Neural crest cell (in vitro differentiated cells): ENCODE results near the gene PTPRR. TPM values are rescaled to one million over a fixed set of nuclear protein-coding genes. Genes with fewer than 3 reads are reported as not detected.

Experiments used
- DNase-seq: peaks from one replicate; pipeline ENCODE4 v3.0.0; 2021; ENCODE audit warnings: low read depth, mixed read lengths, low spot score
- H3K27ac Mint-ChIP-seq: one replicate; pipeline ENCODE4 v1.8.0; 2021; ENCODE audit warnings: mild to moderate bottlenecking, mixed read lengths; ENCODE audit not compliant: unreplicated experiment
- H3K27me3 Mint-ChIP-seq: 2 replicates; pipeline ENCODE4 v1.8.0; 2021; ENCODE audit warnings: low read depth, mild to moderate bottlenecking, mixed read lengths
- H3K36me3 Mint-ChIP-seq: 2 replicates; pipeline ENCODE4 v1.8.0; 2021; ENCODE audit warnings: low read depth, mild to moderate bottlenecking, mixed read lengths
- H3K4me1 Mint-ChIP-seq: 2 replicates; pipeline ENCODE4 v1.8.0; 2021; ENCODE audit warnings: mixed read lengths
- H3K4me3 Mint-ChIP-seq: one replicate; pipeline ENCODE4 v1.8.0; 2021; ENCODE audit warnings: mild to moderate bottlenecking, mixed read lengths
- H3K9me3 Mint-ChIP-seq: 2 replicates; pipeline ENCODE4 v1.8.0; 2021; ENCODE audit warnings: mixed read lengths
- CTCF ChIP-seq: fragments of 200-600 bp; sonication (generic); conservative IDR thresholded peaks from 2 replicates; pipeline ENCODE4 v1.5.0; 2021; ENCODE audit warnings: antibody characterized with exemption, mild to moderate bottlenecking
- total RNA-seq: library from RNA; stranded (reverse); gene quantifications from 2 replicates; pipeline ENCODE4 v1.2.1, GENCODE V29; 2021

PTPRR gene
- total RNA-seq, 1 donor from 2014 or later = 0.61 TPM

GRCh38 chr12:70875628-70876027 lies 44.9 kb downstream of the PTPRR start:
- no peak for DNase-seq
- Mint-ChIP-seq H3K27me3 (no peaks in the 10 kb centered on the region), H3K27ac (no peak overlapping the region), H3K4me3 (no peak overlapping the region), H3K4me1 (no peaks in the 10 kb centered on the region), H3K9me3 (no peaks in the 10 kb centered on the region), H3K36me3 (no peaks in the 10 kb centered on the region)
- TF ChIP-seq CTCF = no peak

- H3K27ac Mint-ChIP-seq = no peak overlapping the region
- H3K27me3 Mint-ChIP-seq = no peaks in the 10 kb centered on the region
- no peak overlapping the region for H3K4me3 Mint-ChIP-seq
- no peaks in the 10 kb centered on the region for H3K9me3 Mint-ChIP-seq
- H3K4me1 Mint-ChIP-seq = no peaks in the 10 kb centered on the region
- no peak for DNase-seq
- TF ChIP-seq CTCF = no peak
- H3K36me3 Mint-ChIP-seq = no peaks in the 10 kb centered on the region
These were observed 65.5 kb downstream of the PTPRR start for GRCh38 chr12:70854881-70855568.

GRCh38 chr12:70854138-70854537 lies 66.4 kb downstream of the PTPRR start:
- no peaks in the 10 kb centered on the region for H3K36me3 Mint-ChIP-seq
- no peaks in the 10 kb centered on the region for H3K9me3 Mint-ChIP-seq
- no peak overlapping the region for H3K27ac Mint-ChIP-seq
- no peaks in the 10 kb centered on the region for H3K4me1 Mint-ChIP-seq
- no peak for TF ChIP-seq CTCF
- no peaks in the 10 kb centered on the region for H3K27me3 Mint-ChIP-seq
- no peak for DNase-seq
- H3K4me3 Mint-ChIP-seq = no peak overlapping the region

- no peak overlapping the region for H3K4me3 Mint-ChIP-seq
- DNase-seq = no peak
- no peaks in the 10 kb centered on the region for H3K4me1 Mint-ChIP-seq
- no peaks in the 10 kb centered on the region for H3K36me3 Mint-ChIP-seq
- TF ChIP-seq CTCF = no peak
- no peaks in the 10 kb centered on the region for H3K9me3 Mint-ChIP-seq
- H3K27ac Mint-ChIP-seq = no peak overlapping the region
- no peaks in the 10 kb centered on the region for H3K27me3 Mint-ChIP-seq
These were observed 67.2 kb downstream of the PTPRR start for GRCh38 chr12:70853326-70853725.

- no peak for DNase-seq
- Mint-ChIP-seq H3K36me3 (no peaks in the 10 kb centered on the region), H3K27me3 (no peaks in the 10 kb centered on the region), H3K4me1 (no peaks in the 10 kb centered on the region), H3K4me3 (no peak overlapping the region), H3K9me3 (no peaks in the 10 kb centered on the region), H3K27ac (no peak overlapping the region)
- TF ChIP-seq CTCF = no peak
These were observed 68.0 kb downstream of the PTPRR start for GRCh38 chr12:70852416-70853150.
